Measurements from ENCODE around the gene ZSCAN23.

DNA sequence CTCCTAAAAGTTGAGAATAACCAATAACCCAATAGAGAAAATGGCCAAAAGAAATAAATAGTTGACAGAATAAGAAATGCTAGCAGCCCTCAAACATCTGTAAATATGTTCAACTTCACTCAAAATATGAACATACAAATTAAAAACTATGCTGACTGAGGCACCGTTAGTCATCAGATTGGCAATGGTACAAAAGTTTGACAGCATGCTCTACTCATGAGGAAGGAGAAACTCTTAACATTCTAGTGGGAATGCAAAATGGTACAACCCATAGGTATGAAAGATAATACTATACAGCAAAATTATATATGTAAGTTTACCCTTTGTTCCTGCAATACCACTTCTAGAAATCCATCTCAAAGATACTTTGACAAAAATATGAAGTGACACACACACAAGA, 42.1 kb downstream of the ZSCAN23 start:
- TF ChIP-seq, protein P1, sequence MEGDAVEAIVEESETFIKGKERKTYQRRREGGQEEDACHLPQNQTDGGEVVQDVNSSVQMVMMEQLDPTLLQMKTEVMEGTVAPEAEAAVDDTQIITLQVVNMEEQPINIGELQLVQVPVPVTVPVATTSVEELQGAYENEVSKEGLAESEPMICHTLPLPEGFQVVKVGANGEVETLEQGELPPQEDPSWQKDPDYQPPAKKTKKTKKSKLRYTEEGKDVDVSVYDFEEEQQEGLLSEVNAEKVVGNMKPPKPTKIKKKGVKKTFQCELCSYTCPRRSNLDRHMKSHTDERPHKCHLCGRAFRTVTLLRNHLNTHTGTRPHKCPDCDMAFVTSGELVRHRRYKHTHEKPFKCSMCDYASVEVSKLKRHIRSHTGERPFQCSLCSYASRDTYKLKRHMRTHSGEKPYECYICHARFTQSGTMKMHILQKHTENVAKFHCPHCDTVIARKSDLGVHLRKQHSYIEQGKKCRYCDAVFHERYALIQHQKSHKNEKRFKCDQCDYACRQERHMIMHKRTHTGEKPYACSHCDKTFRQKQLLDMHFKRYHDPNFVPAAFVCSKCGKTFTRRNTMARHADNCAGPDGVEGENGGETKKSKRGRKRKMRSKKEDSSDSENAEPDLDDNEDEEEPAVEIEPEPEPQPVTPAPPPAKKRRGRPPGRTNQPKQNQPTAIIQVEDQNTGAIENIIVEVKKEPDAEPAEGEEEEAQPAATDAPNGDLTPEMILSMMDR (IDR thresholded peaks at IDR 0.05; ENCODE audit: control extremely low read depth in 1 of 3, insufficient read depth in 1 of 3, low read depth in 1 of 3, low read length in 3 of 3) = no peak
- TF ChIP-seq, protein P2, sequence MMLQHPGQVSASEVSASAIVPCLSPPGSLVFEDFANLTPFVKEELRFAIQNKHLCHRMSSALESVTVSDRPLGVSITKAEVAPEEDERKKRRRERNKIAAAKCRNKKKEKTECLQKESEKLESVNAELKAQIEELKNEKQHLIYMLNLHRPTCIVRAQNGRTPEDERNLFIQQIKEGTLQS (IDR thresholded peaks at IDR 0.05; ENCODE audit: insufficient read depth, low read depth, low read length) = no peak
- TF ChIP-seq JUN (IDR thresholded peaks at IDR 0.05; ENCODE audit: low read depth, low read length) (no peak), CEBPB (IDR thresholded peaks at IDR 0.05; ENCODE audit: low read depth, low read length) (no peak), EP300 (IDR thresholded peaks at IDR 0.05; ENCODE audit: borderline replicate concordance in 1 of 2, low read depth in 2 of 2, low read length in 2 of 2) (no peak), POLR2A (IDR thresholded peaks at IDR 0.05; ENCODE audit: control extremely low read depth in 1 of 2, low read depth in 2 of 2, low read length in 2 of 2) (no peak), BRCA1 (IDR thresholded peaks at IDR 0.05; ENCODE audit: low read depth, low read length) (no peak), POLR2AphosphoS5 (IDR thresholded peaks at IDR 0.05; ENCODE audit: low read depth, low read length) (no peak), TCF12 (IDR thresholded peaks at IDR 0.05; ENCODE audit: low read depth, low read length) (no peak), SP1 (IDR thresholded peaks at IDR 0.05; ENCODE audit: low read depth, low read length) (no peak), GABPA (IDR thresholded peaks at IDR 0.05; ENCODE audit: borderline replicate concordance, insufficient read depth, low read length) (no peak)
- TF ChIP-seq, protein P3, sequence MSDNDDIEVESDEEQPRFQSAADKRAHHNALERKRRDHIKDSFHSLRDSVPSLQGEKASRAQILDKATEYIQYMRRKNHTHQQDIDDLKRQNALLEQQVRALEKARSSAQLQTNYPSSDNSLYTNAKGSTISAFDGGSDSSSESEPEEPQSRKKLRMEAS (IDR thresholded peaks at IDR 0.05) = no peak
- TF ChIP-seq, protein P4, sequence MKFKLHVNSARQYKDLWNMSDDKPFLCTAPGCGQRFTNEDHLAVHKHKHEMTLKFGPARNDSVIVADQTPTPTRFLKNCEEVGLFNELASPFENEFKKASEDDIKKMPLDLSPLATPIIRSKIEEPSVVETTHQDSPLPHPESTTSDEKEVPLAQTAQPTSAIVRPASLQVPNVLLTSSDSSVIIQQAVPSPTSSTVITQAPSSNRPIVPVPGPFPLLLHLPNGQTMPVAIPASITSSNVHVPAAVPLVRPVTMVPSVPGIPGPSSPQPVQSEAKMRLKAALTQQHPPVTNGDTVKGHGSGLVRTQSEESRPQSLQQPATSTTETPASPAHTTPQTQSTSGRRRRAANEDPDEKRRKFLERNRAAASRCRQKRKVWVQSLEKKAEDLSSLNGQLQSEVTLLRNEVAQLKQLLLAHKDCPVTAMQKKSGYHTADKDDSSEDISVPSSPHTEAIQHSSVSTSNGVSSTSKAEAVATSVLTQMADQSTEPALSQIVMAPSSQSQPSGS (IDR thresholded peaks at IDR 0.05; ENCODE audit: low read length) = no peak

All from H1 (cell line).